HL-60 (cell line): ENCODE results near the gene DHRSX.

Experiments
- DNase-seq, 2 experiments: peaks; one replicate each; pipeline ENCODE4 v3.0.0-alpha.2; 2010 to 2020; ENCODE audit warnings: low read depth in 1 of 2, low spot score in 1 of 2
- H3K27ac ChIP-seq: fragments of 250-450 bp; sonication (Bioruptor Pico); replicated peaks from 2 replicates; pipeline ENCODE4 v1.5.1; 2020; ENCODE audit warnings: mild to moderate bottlenecking, moderate library complexity
- H3K27me3 ChIP-seq: fragments of 250-450 bp; sonication (Bioruptor Pico); 2 replicates; pipeline ENCODE4 v1.5.1; 2021; ENCODE audit warnings: mild to moderate bottlenecking, moderate library complexity; ENCODE audit not compliant: insufficient read depth, poor library complexity, severe bottlenecking
- H3K4me3 ChIP-seq: replicated peaks from 2 replicates; pipeline ENCODE4 v1.5.1; 2011; ENCODE audit warnings: mild to moderate bottlenecking, control low read depth, low read length; ENCODE audit not compliant: insufficient read depth
- GABPA ChIP-seq: IDR thresholded peaks from 2 replicates; pipeline ENCODE4 v1.6.1; 2012; ENCODE audit warnings: low read depth
- POLR2AphosphoS5 ChIP-seq: IDR thresholded peaks from 2 replicates; pipeline ENCODE4 v1.6.1; 2012; ENCODE audit warnings: low read depth
- SPI1 ChIP-seq: IDR thresholded peaks from 2 replicates; pipeline ENCODE4 v1.6.1; 2012; ENCODE audit warnings: low read depth, mild to moderate bottlenecking, borderline replicate concordance
- TF ChIP-seq, protein P1 (sequence below): IDR thresholded peaks from 2 replicates; pipeline ENCODE4 v1.6.1; 2012; ENCODE audit warnings: low read depth; ENCODE audit not compliant: insufficient replicate concordance
- TF ChIP-seq, protein P2 (sequence below): IDR thresholded peaks from one replicate; pipeline ENCODE4 v1.5.1; 2011; ENCODE audit warnings: low read length, control low read depth, inconsistent platforms; ENCODE audit not compliant: insufficient read depth

Gene DHRSX

DNA sequence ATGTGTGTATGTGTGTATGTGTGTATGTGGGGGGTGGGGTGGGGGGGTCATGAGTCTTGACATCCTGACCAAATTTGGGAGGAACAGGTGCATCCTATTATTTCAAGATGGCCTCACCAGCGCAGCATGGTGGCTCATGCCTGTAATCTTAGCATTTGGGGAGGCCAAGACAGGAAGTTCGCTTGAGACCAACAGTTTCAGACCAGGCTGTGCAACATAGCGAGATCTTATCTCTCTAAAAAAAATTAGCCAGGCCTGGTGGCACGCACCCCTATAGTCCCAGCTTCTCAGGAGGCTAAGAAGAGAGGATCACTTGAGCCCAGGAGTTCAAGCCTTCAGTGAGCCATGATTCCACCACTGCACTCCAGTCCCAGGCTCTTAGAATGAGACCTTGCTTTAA lies 47.0 kb upstream of the DHRSX start:
- TF ChIP-seq, protein P1, sequence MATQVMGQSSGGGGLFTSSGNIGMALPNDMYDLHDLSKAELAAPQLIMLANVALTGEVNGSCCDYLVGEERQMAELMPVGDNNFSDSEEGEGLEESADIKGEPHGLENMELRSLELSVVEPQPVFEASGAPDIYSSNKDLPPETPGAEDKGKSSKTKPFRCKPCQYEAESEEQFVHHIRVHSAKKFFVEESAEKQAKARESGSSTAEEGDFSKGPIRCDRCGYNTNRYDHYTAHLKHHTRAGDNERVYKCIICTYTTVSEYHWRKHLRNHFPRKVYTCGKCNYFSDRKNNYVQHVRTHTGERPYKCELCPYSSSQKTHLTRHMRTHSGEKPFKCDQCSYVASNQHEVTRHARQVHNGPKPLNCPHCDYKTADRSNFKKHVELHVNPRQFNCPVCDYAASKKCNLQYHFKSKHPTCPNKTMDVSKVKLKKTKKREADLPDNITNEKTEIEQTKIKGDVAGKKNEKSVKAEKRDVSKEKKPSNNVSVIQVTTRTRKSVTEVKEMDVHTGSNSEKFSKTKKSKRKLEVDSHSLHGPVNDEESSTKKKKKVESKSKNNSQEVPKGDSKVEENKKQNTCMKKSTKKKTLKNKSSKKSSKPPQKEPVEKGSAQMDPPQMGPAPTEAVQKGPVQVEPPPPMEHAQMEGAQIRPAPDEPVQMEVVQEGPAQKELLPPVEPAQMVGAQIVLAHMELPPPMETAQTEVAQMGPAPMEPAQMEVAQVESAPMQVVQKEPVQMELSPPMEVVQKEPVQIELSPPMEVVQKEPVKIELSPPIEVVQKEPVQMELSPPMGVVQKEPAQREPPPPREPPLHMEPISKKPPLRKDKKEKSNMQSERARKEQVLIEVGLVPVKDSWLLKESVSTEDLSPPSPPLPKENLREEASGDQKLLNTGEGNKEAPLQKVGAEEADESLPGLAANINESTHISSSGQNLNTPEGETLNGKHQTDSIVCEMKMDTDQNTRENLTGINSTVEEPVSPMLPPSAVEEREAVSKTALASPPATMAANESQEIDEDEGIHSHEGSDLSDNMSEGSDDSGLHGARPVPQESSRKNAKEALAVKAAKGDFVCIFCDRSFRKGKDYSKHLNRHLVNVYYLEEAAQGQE = no peak
- TF ChIP-seq, protein P2, sequence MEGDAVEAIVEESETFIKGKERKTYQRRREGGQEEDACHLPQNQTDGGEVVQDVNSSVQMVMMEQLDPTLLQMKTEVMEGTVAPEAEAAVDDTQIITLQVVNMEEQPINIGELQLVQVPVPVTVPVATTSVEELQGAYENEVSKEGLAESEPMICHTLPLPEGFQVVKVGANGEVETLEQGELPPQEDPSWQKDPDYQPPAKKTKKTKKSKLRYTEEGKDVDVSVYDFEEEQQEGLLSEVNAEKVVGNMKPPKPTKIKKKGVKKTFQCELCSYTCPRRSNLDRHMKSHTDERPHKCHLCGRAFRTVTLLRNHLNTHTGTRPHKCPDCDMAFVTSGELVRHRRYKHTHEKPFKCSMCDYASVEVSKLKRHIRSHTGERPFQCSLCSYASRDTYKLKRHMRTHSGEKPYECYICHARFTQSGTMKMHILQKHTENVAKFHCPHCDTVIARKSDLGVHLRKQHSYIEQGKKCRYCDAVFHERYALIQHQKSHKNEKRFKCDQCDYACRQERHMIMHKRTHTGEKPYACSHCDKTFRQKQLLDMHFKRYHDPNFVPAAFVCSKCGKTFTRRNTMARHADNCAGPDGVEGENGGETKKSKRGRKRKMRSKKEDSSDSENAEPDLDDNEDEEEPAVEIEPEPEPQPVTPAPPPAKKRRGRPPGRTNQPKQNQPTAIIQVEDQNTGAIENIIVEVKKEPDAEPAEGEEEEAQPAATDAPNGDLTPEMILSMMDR = no peak
- TF ChIP-seq POLR2AphosphoS5 = no peak
- TF ChIP-seq SPI1 = no peak
- H3K27me3 ChIP-seq = no peaks in the 10 kb centered on the region
- no peak overlapping the region for H3K4me3 ChIP-seq
- DNase-seq = peak in 1 of 2 experiments; percentile 8
- H3K27ac ChIP-seq = no peak overlapping the region

DNA sequence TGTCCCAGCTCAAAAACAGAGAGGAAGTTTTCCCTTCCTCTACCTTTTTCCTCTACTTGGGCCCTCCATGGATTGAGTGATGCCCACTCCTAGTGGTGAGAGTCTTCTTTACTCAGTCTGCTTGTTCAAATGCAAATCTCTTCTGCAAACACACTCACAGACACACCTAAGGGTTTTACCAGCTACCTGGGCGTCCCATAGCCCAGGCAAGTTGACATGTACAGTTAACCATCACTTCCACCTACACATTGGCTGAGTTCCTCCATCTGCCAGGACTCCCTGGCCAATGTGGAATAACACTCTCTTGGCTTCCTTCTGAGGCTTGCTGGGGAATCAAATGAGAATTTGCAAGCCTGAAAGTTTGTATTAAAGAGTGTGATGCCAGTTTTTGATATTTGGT lies 45.7 kb upstream of the DHRSX start:
- no peaks in the 10 kb centered on the region for H3K27me3 ChIP-seq
- no peak overlapping the region for H3K4me3 ChIP-seq
- no peak for DNase-seq
- TF ChIP-seq SPI1 = no peak
- TF ChIP-seq, protein P1 = no peak
- no peak for TF ChIP-seq GABPA
- TF ChIP-seq, protein P2 = no peak
- no peak for TF ChIP-seq POLR2AphosphoS5
- no peak overlapping the region for H3K27ac ChIP-seq

DNA sequence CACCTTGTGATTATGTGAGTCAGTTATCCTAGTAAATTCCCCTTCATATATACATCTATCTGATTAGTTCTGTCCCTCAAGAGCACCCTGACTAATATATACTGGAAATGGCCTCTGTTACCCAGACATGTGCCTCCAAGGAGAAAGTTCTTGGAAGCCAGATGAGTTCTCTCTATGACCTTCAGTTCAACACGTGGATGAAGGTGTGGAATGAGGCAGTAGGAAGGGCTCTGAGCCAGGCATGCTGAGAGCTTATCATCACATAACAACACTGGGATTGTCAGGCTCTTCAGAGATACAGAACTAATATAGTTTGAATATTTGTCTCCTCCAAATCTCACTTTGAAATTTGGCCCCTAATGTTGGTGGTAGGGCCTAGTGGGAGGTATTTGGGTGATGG lies 44.4 kb upstream of the DHRSX start:
- TF ChIP-seq, protein P1 = no peak
- TF ChIP-seq, protein P2 = no peak
- TF ChIP-seq GABPA = no peak
- no peak for TF ChIP-seq POLR2AphosphoS5
- TF ChIP-seq SPI1 = no peak
- no peak for DNase-seq
- Histone ChIP-seq H3K4me3 (no peak overlapping the region), H3K27me3 (no peaks in the 10 kb centered on the region), H3K27ac (no peak overlapping the region)
